Stimulated activated effector memory CD8-positive, alpha-beta T cell treated with anti-CD3 and anti-CD28 coated beads, Interleukin-12 subunit alpha, Interleukin-12 subunit beta, amount 100 ng/mL, for 72 hours (primary cell): ENCODE data around the gene PPFIA2.
"Not testable (repeated sequence)": the region's sequence is repeated elsewhere in the genome, so short reads cannot be mapped to it uniquely, and the experiment has no call there.

Experiments
- ATAC-seq: fragments of 150-1000 bp; cut with Tn5 transposase; 2 replicates; pipeline ENCODE4 v1.10.0; 2021
- DNase-seq, 2 donors: peaks; one replicate each; pipeline ENCODE4 v3.0.0; 2021 to 2022; ENCODE audit warnings: low spot score in 2 of 2
- H3K27ac Mint-ChIP-seq: one replicate; pipeline ENCODE4 v1.8.0; 2022; ENCODE audit warnings: mild to moderate bottlenecking, mixed read lengths
- H3K36me3 Mint-ChIP-seq: one replicate; pipeline ENCODE4 v1.8.0; 2022; ENCODE audit warnings: mild to moderate bottlenecking, mixed read lengths
- H3K4me1 Mint-ChIP-seq: one replicate; pipeline ENCODE4 v1.8.0; 2022; ENCODE audit warnings: mixed read lengths
- H3K4me3 Mint-ChIP-seq: one replicate; pipeline ENCODE4 v1.8.0; 2022; ENCODE audit warnings: mild to moderate bottlenecking, mixed read lengths
- H3K9me3 Mint-ChIP-seq: one replicate; pipeline ENCODE4 v1.8.0; 2022; ENCODE audit warnings: mixed read lengths

PPFIA2 gene

GRCh38 chr12:81229759-81230158 lies 529.4 kb downstream of the PPFIA2 start:
- ATAC-seq, result no peak
- H3K36me3 Mint-ChIP-seq, result no peaks in the 10 kb centered on the region
- no peak for DNase-seq
- no peak overlapping the region for H3K27ac Mint-ChIP-seq
- peaks cover 14% of the 10 kb centered on the region for H3K9me3 Mint-ChIP-seq
- no peak overlapping the region for H3K4me3 Mint-ChIP-seq
- no peaks in the 10 kb centered on the region for H3K4me1 Mint-ChIP-seq

GRCh38 chr12:81224626-81225025 lies 534.5 kb downstream of the PPFIA2 start:
- DNase-seq (no peak), ATAC-seq (no peak)
- H3K4me3 Mint-ChIP-seq, result no peak overlapping the region
- no peaks in the 10 kb centered on the region for H3K4me1 Mint-ChIP-seq
- H3K27ac Mint-ChIP-seq, result no peak overlapping the region
- H3K36me3 Mint-ChIP-seq, result no peaks in the 10 kb centered on the region
- peaks cover 14% of the 10 kb centered on the region for H3K9me3 Mint-ChIP-seq

- no peaks in the 10 kb centered on the region for H3K36me3 Mint-ChIP-seq
- DNase-seq (no peak), ATAC-seq (no peak)
- no peak overlapping the region for H3K4me3 Mint-ChIP-seq
- no peak overlapping the region for H3K27ac Mint-ChIP-seq
- H3K4me1 Mint-ChIP-seq, result no peaks in the 10 kb centered on the region
- H3K9me3 Mint-ChIP-seq, result peaks cover 14% of the 10 kb centered on the region
These were observed 536.1 kb downstream of the PPFIA2 start for GRCh38 chr12:81222846-81223592.

- peaks cover 13% of the 10 kb centered on the region for H3K9me3 Mint-ChIP-seq
- ATAC-seq, result no peak
- H3K4me1 Mint-ChIP-seq, result no peaks in the 10 kb centered on the region
- no peak overlapping the region for H3K27ac Mint-ChIP-seq
- DNase-seq, result no peak
- no peaks in the 10 kb centered on the region for H3K36me3 Mint-ChIP-seq
- H3K4me3 Mint-ChIP-seq, result no peak overlapping the region
These were observed 537.5 kb downstream of the PPFIA2 start for GRCh38 chr12:81221681-81222080.

- H3K27ac Mint-ChIP-seq, result no peak overlapping the region
- H3K4me1 Mint-ChIP-seq, result no peaks in the 10 kb centered on the region
- ATAC-seq, result no peak
- H3K4me3 Mint-ChIP-seq, result no peak overlapping the region
- DNase-seq, result no peak
- peaks cover 13% of the 10 kb centered on the region for H3K9me3 Mint-ChIP-seq
- H3K36me3 Mint-ChIP-seq, result no peaks in the 10 kb centered on the region
These were observed 542.4 kb downstream of the PPFIA2 start for GRCh38 chr12:81216739-81217138.

GRCh38 chr12:81212996-81213696 lies 546.0 kb downstream of the PPFIA2 start:
- Mint-ChIP-seq H3K4me1 (no peaks in the 10 kb centered on the region), H3K36me3 (no peaks in the 10 kb centered on the region), H3K9me3 (peaks cover 16% of the 10 kb centered on the region), H3K4me3 (no peak overlapping the region), H3K27ac (no peak overlapping the region)
- no peak for ATAC-seq
- DNase-seq, result no peak

- H3K36me3 Mint-ChIP-seq, result no peaks in the 10 kb centered on the region
- ATAC-seq, result no peak
- no peak overlapping the region for H3K4me3 Mint-ChIP-seq
- H3K27ac Mint-ChIP-seq, result no peak overlapping the region
- H3K4me1 Mint-ChIP-seq, result no peaks in the 10 kb centered on the region
- H3K9me3 Mint-ChIP-seq, result peaks cover 16% of the 10 kb centered on the region
- no peak for DNase-seq
These were observed 547.8 kb downstream of the PPFIA2 start for GRCh38 chr12:81211306-81211705.

- ATAC-seq, H3K4me1 Mint-ChIP-seq, H3K27ac Mint-ChIP-seq, H3K36me3 Mint-ChIP-seq, H3K4me3 Mint-ChIP-seq, DNase-seq: not testable (repeated sequence)
- H3K9me3 Mint-ChIP-seq, result peaks cover 16% of the 10 kb centered on the region
These were observed 549.4 kb downstream of the PPFIA2 start for GRCh38 chr12:81209772-81210225.

GRCh38 chr12:81209012-81209411 lies 550.1 kb downstream of the PPFIA2 start:
- Mint-ChIP-seq H3K27ac (no peak overlapping the region), H3K4me1 (no peaks in the 10 kb centered on the region), H3K4me3 (no peak overlapping the region), H3K36me3 (no peaks in the 10 kb centered on the region), H3K9me3 (peaks cover 16% of the 10 kb centered on the region)
- ATAC-seq, result no peak
- no peak for DNase-seq

- DNase-seq, result no peak
- no peak overlapping the region for H3K27ac Mint-ChIP-seq
- no peaks in the 10 kb centered on the region for H3K4me1 Mint-ChIP-seq
- ATAC-seq, result no peak
- H3K4me3 Mint-ChIP-seq, result no peak overlapping the region
- peaks cover 11% of the 10 kb centered on the region for H3K9me3 Mint-ChIP-seq
- no peaks in the 10 kb centered on the region for H3K36me3 Mint-ChIP-seq
These were observed 550.8 kb downstream of the PPFIA2 start for GRCh38 chr12:81208187-81208911.
